Ureter (tissue), 1 donor: ENCODE results near the gene TJP3. TPM values are rescaled to one million over a fixed set of nuclear protein-coding genes. Genes with fewer than 3 reads are reported as not detected.

Experiments
- DNase-seq: peaks from one replicate; pipeline ENCODE4 v3.0.0-alpha.2; 2020; ENCODE audit warnings: low spot score
- total RNA-seq: library from RNA; stranded (reverse); gene quantifications from one replicate; pipeline ENCODE4 v1.2.4, GENCODE V29; 2023
- donor health status: DM: yes; HTN: yes; CAD: no.

TJP3 gene
- total RNA-seq, 1 donor from 2014 or later: 59.7 TPM

DNA sequence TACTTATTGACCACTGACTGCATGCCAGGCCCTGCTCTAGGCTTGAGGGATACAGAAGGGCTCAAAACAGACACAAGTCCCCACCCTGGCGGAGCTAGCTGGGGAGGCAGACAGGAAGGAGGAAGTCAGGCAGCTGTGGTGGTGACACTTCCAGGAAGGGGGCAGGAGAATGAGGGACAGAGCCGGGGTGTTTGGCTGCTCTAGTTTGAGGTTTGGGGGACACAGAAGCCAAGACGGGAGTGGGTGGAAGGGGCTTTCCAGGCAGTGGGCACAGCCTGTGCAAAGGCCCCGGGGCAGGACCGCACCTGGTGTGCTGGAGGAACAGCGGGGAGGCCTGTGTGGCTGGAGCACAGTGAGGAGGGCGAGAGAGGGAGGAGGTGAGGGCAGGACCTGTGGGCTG is 58.3 kb downstream of the TJP3 start:
- no peak for DNase-seq

DNA sequence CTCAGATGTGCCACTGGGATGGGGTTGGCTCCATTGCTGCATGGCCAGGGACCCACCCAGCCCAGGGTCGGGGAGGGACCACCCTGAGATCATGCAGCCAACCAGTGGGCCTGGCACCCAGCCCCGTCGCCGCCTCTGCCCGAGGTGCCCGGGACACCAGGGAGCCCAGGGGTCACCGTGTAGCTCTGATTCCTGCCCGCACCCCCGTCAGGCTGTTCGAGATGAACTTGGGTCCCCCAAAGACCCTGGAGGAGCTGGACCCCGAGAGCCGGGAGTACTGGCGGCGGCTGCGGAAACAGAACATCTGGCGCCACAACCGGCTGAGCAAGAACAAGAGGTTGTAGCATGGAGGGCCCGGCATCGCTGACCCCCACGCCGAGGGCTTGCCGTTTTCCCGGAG is 58.9 kb downstream of the TJP3 start:
- no peak for DNase-seq

DNA sequence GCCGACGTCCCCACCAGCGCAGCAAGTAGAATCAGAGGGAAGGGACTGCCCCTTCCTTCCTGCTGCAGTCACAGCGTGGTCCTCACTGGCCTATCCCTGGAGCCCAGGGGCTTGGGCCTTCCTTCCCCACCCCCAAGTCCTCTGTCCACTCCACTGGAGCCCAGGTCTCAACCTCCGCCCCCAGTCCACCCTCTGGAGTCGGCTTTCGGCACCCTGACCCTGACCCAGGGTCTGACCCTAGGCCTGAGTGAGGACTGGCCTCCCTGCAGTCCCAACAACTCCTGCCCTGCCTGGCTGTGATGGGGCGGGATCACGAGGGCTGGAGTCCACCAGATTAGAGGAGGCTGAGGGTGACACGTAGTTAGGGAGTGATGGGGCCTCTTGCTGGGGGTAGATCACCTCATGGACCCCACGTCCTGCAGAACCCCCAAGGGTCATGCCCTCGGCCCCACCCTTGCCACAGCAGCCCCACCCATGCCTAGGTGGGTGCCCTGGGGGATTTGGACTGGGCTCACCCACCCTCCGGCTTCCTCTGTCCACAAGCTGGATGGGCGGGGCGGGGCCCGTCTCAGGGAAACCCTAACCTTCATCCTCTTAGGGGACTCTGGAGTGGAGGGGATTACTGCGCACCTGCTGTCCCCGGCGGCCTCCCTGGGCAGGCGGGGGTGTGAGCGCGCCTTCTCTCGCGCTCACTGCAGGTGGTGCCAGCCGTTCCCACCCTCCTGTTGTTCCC is 60.0 kb downstream of the TJP3 start:
- no peak for DNase-seq

DNA sequence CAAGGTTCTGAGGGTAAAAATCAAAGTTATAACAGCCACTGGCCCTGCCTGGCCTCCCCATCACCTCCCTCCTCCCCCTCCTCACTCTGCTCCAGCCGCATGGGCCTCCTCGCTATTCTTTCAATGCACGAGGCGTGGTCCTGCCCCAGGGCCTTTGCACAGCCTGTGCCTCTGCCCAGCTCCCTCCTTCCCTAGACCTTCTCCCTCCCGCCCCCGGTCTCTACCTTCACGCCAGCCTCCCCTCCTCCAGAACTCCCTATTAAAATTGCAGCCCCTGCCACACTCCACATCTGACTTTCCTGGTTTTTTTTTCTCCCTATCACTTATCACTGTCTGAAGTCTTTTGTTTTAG is 60.5 kb downstream of the TJP3 start:
- DNase-seq: no peak

DNA sequence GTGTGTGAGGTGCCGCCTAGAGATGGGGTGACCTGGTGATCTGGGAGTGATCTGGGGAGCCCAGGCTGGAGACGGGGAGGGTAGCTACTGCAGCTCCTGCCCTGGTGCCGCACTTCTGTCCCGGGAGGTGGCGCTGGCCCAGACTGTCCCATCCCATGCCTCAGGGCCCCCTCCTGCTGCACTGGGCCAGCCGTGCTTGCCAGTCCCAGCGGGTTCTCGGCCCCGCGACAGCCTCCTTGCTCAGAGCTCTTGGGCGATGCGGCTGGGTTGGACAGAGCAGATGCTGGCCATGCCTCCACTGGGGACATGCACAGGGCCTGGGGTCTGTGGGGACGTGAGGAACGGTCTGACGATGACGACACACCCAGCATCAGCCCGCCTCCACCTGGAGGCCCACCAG is 61.3 kb downstream of the TJP3 start:
- DNase-seq: no peak

DNA sequence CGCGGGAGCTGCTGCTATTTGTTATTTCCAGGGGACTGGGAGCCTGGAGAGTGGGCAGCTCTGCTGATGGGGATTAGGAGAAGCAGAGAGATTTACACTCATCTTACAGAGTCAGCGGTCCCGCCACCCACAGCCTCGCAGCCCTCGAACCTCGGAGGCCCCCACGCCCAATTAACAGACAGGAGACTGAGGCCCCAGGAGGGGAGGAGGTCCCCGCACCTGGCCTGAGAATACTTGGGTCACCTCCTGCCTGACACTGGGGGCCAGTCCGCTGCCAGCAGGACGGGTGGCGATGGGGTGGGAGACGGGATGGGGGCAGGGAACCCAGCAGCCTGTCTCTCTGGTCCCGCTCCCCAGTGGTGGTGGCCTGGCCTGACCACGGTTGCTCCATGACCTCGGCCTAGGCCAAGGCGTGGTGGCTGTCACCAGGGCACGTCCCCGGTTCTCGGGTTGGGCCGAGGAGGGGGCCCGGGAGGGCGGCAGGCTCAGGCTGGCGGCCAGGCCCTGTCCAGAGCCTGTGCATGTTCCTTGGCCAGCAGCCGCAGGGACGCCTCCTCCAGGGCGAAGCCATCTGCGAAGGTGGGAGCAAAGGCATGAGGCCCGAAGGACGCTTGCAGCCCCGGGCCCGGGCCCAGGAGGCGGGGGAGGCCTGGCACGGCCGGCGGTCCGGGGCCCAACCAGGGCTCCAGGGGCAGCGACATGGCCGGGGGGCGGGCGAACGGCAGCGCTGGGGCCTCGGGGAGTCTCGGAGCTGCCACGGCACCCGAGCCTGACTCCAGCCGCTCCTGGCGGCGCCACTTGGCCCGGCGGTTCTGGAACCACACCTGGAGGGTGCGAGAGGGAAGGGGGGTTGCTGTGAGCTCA is 62.2 kb downstream of the TJP3 start:
- DNase-seq: no peak

DNA sequence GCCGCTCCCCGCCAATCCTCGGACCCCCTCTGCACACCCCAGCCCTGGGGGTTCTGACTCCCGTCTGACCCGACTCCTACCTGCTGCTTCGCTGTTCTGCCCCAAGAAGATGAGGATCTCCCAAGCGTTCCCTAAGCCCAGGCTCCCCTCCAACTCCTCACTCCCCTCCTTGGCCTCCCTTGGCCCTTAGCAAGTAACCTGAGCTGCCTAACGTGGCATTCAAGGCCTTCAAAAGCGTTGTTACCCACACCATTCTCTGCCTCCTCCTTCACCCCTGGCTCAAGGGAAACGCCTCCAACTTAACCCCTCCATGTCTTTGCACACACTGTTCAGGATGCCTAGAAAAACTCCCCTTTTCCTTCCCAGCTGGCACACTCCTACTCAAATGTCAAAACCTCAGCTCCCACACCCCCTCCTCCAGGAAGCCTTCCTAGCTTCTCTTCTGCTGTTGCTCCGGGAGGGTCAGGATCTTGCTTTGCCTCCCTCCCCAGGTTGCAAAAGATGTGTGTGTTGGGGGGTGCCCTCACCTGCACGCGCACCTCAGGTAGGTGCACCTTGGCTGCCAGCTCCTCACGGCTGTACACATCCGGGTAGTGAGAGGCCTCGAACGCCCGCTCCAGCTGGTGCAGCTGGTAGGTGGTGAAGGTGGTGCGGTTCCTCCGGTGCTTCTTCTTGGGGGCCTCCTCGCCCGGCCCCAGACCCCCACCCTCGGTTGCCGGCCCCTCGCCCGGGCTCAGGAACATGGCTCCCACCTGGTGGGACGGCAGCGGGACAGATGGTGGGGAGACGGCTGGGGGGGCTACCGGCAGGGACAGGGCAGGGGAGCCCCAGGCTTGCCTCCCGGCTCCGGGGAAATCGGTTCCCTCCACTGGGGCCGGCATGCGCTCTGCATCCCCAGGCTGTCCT is 63.1 kb downstream of the TJP3 start:
- DNase-seq: no peak

DNA sequence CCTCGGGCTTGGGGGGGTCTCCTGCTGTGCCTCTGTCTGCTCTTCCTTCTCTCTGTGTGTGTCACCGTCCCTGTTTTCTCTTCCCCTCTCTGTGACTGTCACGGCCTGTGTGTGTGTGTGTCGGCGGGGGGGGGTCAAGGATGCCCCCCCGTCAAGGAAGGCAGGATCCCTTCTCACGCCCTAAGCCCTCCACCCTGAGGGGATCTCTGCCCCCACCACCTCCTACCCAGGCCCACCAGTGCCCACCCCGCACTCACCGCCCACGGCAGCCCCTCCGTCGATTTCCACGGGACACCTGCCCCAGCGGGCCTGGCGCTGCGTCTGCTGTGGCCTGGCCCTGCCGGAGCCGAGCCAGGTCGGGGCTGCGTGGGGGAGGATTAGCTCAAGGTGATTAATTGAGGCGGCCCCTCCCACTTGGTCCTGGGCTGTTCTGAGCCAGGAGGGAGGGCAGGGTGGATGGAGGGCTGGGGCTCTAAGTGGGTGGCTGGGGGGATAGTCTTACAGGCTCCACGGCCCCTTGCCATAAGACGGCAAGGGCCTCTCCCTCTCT is 63.8 kb downstream of the TJP3 start, which contains the start of gene RAX2:
Gene RAX2, minus strand, starts transcription at position 323 of the 550 bp plus-strand sequence. CDS start 486 bp downstream, outside the sequence.
- DNase-seq: no peak

- DNase-seq: no peak
Measured at GRCh38 chr19:3773814-3774515, 65.8 kb downstream of the TJP3 start.

GRCh38 chr19:3774621-3775373 is 66.6 kb downstream of the TJP3 start:
- no peak for DNase-seq

GRCh38 chr19:3775374-3775711 is 67.2 kb downstream of the TJP3 start:
- no peak for DNase-seq

DNA sequence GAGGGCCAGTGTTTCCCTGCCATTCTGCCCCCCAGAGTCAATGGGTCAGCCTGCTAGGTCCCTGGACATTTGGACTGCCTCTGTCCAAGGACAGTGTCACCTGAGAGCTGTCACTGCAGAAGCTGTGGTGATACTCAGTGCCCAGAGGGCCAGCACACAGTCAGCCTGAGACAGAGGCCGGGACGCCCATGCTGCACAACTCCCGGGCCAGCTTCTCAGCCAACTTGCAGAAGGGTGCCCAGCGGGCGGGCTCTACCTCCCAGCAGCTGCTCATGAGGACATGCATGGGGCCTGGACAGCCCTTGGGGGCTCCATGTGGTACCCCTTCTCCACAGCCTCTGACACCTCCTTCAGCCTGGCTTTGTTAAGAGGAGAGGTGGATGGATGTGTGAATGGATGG is 67.6 kb downstream of the TJP3 start:
- no peak for DNase-seq

DNA sequence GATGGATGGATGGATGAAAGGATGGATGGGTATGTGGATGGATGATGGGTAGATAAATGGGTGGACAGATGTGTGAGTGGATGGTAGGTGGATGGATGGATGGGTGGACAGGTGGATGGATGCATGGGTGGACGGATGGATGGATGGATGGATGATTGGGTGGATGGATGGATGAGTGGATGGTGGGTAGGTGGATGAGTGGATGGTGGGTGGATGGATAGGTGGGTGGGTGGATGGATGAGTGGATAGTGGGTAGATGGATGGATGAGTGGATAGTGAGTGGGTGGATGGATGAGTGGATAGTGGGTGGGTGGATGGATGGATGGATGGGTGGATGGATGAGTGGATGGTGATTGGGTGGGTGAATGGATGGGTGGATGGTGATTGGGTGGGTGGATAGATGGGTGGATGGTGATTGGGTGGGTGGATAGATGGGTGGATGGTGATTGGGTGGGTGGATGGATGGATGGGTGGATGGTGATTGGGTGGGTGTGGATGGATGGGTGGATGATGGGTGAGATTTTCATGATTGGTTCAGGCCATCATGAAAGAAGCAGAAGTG is 68.4 kb downstream of the TJP3 start:
- DNase-seq: no peak

GRCh38 chr19:3778104-3778867 is 70.1 kb downstream of the TJP3 start:
- no peak for DNase-seq

- no peak for DNase-seq
Measured at GRCh38 chr19:3778899-3779723, 70.9 kb downstream of the TJP3 start.

GRCh38 chr19:3780786-3781304 is 72.7 kb downstream of the TJP3 start:
- DNase-seq: no peak

DNA sequence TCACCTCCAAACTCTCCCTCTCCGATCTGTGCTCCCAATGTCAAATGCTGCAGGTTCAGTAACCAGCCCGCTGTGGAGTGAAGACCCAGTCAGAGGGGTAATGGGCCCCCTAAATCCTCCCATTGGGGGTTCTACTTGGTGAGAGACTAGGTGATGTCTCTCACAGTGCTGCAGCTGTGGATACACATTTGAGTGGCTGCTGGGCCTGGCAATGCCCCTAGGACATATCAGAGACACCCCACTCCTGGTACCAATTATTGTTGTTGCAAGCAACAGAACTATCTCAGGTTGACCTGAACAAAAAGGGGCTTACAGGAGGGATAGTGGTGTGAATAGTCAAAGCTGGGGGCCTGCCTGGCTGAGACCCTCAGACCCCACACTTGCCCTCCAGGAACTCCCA is 73.4 kb downstream of the TJP3 start:
- no peak for DNase-seq

DNA sequence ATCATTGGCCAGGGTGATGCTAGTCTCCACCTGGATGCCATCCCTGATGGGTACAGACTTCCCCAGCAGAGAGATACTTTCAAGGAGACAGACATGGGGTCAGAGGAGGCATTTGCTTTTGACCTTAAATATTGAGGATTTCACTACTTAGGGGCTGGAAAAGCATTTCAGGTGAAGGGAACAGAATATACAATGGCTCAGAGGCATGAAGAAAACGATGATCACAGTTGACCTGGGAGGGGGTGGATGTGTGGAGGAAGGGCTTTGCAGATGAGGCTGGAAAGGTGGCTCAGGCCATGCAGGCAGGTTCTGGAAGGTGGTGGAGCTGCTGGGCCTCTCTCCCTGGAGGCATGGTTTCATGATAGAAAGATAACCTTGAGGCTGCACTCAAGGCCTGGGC is 74.1 kb downstream of the TJP3 start:
- DNase-seq: no peak
